OCI-LY7 (cell line): ENCODE data around the gene DCTD. TPM values are rescaled to one million over a fixed set of nuclear protein-coding genes. Genes with fewer than 3 reads are reported as not detected.

Experiments
- BruUV-seq: library from RNA; stranded (reverse); fragments of 400-500 nt; replicated peaks from 2 replicates; lab custom pipeline; 2021; lab: Mats Ljungman, UMichigan
- CTCF ChIA-PET: fragments of 300-600 bp; sonication (Branson Sonifier 250); formaldehyde crosslinking; loops from one replicate; lab custom pipeline; 2022; ENCODE audit warnings: antibody characterized with exemption; ENCODE audit not compliant: unreplicated experiment; lab: Charles Lee
- POLR2A ChIA-PET: fragments of 300-600 bp; sonication (Branson Sonifier 250); formaldehyde crosslinking; loops from one replicate; lab custom pipeline; 2022; ENCODE audit warnings: antibody characterized with exemption; lab: Charles Lee
- DNase-seq: peaks from one replicate; pipeline ENCODE4 v3.0.0-alpha.2; 2015; ENCODE audit warnings: low spot score
- H2AFZ ChIP-seq: fragments of 200-600 bp; sonication (generic), shearing (Covaris generic); 2 replicates; pipeline ENCODE4 v1.6.1; 2014; ENCODE audit warnings: mild to moderate bottlenecking, antibody characterized with exemption, low read length, moderate library complexity
- H3K27ac ChIP-seq: fragments of 200-600 bp; sonication (generic); 2 replicates; pipeline ENCODE4 v1.5.1; 2014; ENCODE audit warnings: mixed run types, low read depth, mild to moderate bottlenecking, moderate library complexity, low read length, inconsistent platforms; ENCODE audit not compliant: poor library complexity, severe bottlenecking
- H3K36me3 ChIP-seq: fragments of 200-600 bp; sonication (generic); 2 replicates; pipeline ENCODE4 v1.6.1; 2014; ENCODE audit warnings: mild to moderate bottlenecking, antibody characterized with exemption, low read length, moderate library complexity, mixed read lengths; ENCODE audit not compliant: insufficient read depth
- H3K4me1 ChIP-seq: fragments of 200-600 bp; sonication (generic); 2 replicates; pipeline ENCODE4 v1.5.1; 2014; ENCODE audit warnings: mild to moderate bottlenecking, low read length; ENCODE audit not compliant: insufficient read depth, poor library complexity, severe bottlenecking
- H3K4me2 ChIP-seq: fragments of 200-600 bp; sonication (generic); 2 replicates; pipeline ENCODE4 v1.6.1; 2014; ENCODE audit warnings: mild to moderate bottlenecking, low read length
- H3K4me3 ChIP-seq: fragments of 200-600 bp; sonication (generic); 2 replicates; pipeline ENCODE4 v1.5.1; 2014; ENCODE audit warnings: mild to moderate bottlenecking, low read depth, low read length; ENCODE audit not compliant: poor library complexity, severe bottlenecking
- H3K79me2 ChIP-seq: fragments of 200-600 bp; sonication (generic); 2 replicates; pipeline ENCODE4 v1.6.1; 2016; ENCODE audit warnings: low read depth, mild to moderate bottlenecking, low read length, moderate library complexity, mixed read lengths; ENCODE audit not compliant: insufficient read depth
- H3K9me2 ChIP-seq: fragments of 200-600 bp; sonication (generic); 2 replicates; pipeline ENCODE4 v1.6.1; 2016; ENCODE audit warnings: mild to moderate bottlenecking, low read length, mixed read lengths; ENCODE audit not compliant: insufficient read depth
- H3K9me3 ChIP-seq: fragments of 200-600 bp; sonication (generic); 2 replicates; pipeline ENCODE4 v1.6.1; 2014; ENCODE audit warnings: mild to moderate bottlenecking, mixed run types, low read length, mixed read lengths
- H4K20me1 ChIP-seq: fragments of 200-600 bp; sonication (generic); 2 replicates; pipeline ENCODE4 v1.6.1; 2014; ENCODE audit warnings: mild to moderate bottlenecking, antibody characterized with exemption, low read length, moderate library complexity, mixed read lengths; ENCODE audit not compliant: insufficient read depth
- EZH2phosphoT487 ChIP-seq: fragments of 200-600 bp; sonication (generic); IDR thresholded peaks from 2 replicates; pipeline ENCODE4 v1.6.1; 2018; ENCODE audit warnings: low read depth, borderline replicate concordance, mild to moderate bottlenecking, mixed run types, antibody characterized with exemption, low read length, moderate library complexity, mixed read lengths
- intact Hi-C: fragments of 100-400 bp; cut with micrococcal nuclease; formaldehyde crosslinking; loops from one replicate; pipeline ENCODE4 v1.10.0; 2022; ENCODE audit not compliant: unreplicated experiment
- total RNA-seq, 2 experiments: library from RNA; depleted of rRNA in 1 of 2; stranded (reverse); fragments of >200 nt in 1 of 2; shearing (Covaris generic) in 1 of 2; gene quantifications; 2 replicates each; pipeline ENCODE4 v1.2.3, GENCODE V29; 2014 to 2022
- TF ChIP-seq, protein P1 (sequence below): fragments of 200-600 bp; sonication (generic); conservative IDR thresholded peaks from 2 replicates; pipeline ENCODE4 v1.5.1; 2014; ENCODE audit warnings: mild to moderate bottlenecking, antibody characterized with exemption, low read length, moderate library complexity, mixed read lengths

DCTD gene
- total RNA-seq, 2 experiments from 2014 or later: 37.8 to 81.9 TPM

DNA sequence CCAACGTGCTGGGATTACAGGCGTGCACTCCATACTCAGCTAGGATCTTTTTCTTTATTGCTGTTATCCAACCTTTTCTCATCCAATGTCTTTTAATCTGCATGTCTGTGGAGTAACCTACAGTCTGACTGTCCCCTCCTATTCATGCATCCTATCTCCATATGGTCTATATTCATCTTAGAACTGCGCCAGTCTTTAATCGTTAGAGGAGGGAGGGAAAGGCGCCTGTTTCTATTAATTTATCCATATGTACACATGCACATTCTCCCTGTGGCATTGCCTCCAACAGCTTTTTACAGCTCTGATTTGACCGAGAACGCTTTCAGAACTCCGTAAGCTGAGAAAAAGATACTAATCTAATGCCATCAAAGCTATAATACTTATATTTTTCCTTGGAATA lies 9.8 kb downstream of the DCTD start:
- Histone ChIP-seq H3K9me3 (no peaks in the 10 kb centered on the region), H3K4me1 (no peaks in the 10 kb centered on the region), H3K9me2 (no peaks in the 10 kb centered on the region), H3K79me2 (no peaks in the 10 kb centered on the region), H4K20me1 (no peaks in the 10 kb centered on the region), H3K27ac (no peak overlapping the region), H3K4me2 (no peak overlapping the region), H3K4me3 (no peak overlapping the region), H2AFZ (no peak overlapping the region), H3K36me3 (peaks cover 19% of the 10 kb centered on the region)
- DNase-seq: no peak
- POLR2A ChIA-PET: interaction anchor here (0.6 to 1.9 kb wide), 4 partner anchors 7 to 377 kb away, joined by 3 to 7 read pairs (median 3); no protein-coding TSS in a partner anchor
- BruUV-seq: no TSS peak
- intact Hi-C loops: no loop called here
- CTCF ChIA-PET: no interaction called here
- TF ChIP-seq, protein P1, sequence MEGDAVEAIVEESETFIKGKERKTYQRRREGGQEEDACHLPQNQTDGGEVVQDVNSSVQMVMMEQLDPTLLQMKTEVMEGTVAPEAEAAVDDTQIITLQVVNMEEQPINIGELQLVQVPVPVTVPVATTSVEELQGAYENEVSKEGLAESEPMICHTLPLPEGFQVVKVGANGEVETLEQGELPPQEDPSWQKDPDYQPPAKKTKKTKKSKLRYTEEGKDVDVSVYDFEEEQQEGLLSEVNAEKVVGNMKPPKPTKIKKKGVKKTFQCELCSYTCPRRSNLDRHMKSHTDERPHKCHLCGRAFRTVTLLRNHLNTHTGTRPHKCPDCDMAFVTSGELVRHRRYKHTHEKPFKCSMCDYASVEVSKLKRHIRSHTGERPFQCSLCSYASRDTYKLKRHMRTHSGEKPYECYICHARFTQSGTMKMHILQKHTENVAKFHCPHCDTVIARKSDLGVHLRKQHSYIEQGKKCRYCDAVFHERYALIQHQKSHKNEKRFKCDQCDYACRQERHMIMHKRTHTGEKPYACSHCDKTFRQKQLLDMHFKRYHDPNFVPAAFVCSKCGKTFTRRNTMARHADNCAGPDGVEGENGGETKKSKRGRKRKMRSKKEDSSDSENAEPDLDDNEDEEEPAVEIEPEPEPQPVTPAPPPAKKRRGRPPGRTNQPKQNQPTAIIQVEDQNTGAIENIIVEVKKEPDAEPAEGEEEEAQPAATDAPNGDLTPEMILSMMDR: no peak

GRCh38 chr4:182906786-182907185 lies 10.4 kb downstream of the DCTD start:
- no peaks in the 10 kb centered on the region for H3K4me1 ChIP-seq
- CTCF ChIA-PET: no interaction called here
- no peak overlapping the region for H3K4me2 ChIP-seq
- no peak for DNase-seq
- H3K27ac ChIP-seq: no peak overlapping the region
- no peaks in the 10 kb centered on the region for H3K79me2 ChIP-seq
- TF ChIP-seq, protein P1: no peak
- TF ChIP-seq EZH2phosphoT487: no peak
- intact Hi-C loops: no loop called here
- no peaks in the 10 kb centered on the region for H3K9me2 ChIP-seq
- no peak overlapping the region for H2AFZ ChIP-seq
- H3K4me3 ChIP-seq: no peak overlapping the region
- BruUV-seq: no TSS peak
- H4K20me1 ChIP-seq: no peaks in the 10 kb centered on the region
- POLR2A ChIA-PET: no interaction called here
- no peaks in the 10 kb centered on the region for H3K9me3 ChIP-seq
- H3K36me3 ChIP-seq: peaks cover 19% of the 10 kb centered on the region

DNA sequence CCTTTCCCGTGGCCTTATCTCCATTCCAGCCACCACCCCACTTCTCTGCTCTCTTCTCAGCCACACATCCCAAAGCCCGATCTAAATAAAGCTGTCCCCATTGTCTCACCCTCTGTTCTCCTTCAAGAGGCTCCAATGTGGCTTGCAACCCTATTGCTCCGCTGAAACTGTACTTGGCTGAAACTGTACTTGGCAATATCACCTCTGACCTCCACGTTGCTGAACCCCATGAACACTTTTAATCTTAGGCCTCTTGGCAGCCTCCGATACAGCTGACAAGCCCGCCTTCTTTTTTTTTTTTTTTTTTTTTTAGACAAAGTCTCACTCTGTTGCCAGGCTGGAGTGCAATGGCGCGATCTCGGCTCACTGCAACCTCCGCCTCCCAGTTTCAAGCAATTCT lies 12.1 kb downstream of the DCTD start:
- BruUV-seq: no TSS peak
- CTCF ChIA-PET: no interaction called here
- H3K27ac ChIP-seq: no peak overlapping the region
- H3K4me3 ChIP-seq: no peak overlapping the region
- no peaks in the 10 kb centered on the region for H4K20me1 ChIP-seq
- H3K4me1 ChIP-seq: no peaks in the 10 kb centered on the region
- POLR2A ChIA-PET: interaction anchor here (0.9 kb wide), 1 partner anchor 11 kb away, joined by 7 read pairs; no protein-coding TSS in a partner anchor
- H3K4me2 ChIP-seq: no peak overlapping the region
- TF ChIP-seq, protein P1: no peak
- TF ChIP-seq EZH2phosphoT487: no peak
- peaks cover 24% of the 10 kb centered on the region for H3K36me3 ChIP-seq
- intact Hi-C loops: no loop called here
- DNase-seq: no peak
- no peaks in the 10 kb centered on the region for H3K9me2 ChIP-seq
- no peaks in the 10 kb centered on the region for H3K9me3 ChIP-seq
- H2AFZ ChIP-seq: no peak overlapping the region
- no peaks in the 10 kb centered on the region for H3K79me2 ChIP-seq
